Right atrium auricular region (tissue), 2 donors: Measurements from ENCODE around the gene PALMD. TPM values are rescaled to one million over a fixed set of nuclear protein-coding genes. Genes with fewer than 3 reads are reported as not detected.

Source experiments
- DNase-seq: peaks from one replicate; pipeline ENCODE4 v3.0.0-alpha.2; 2019; ENCODE audit warnings: low spot score
- H3K27ac ChIP-seq, 2 donors: fragments of 200-600 bp; sonication (generic); 1 replicate in 1 of 2; 2 replicates in 1 of 2; pipeline ENCODE4 v1.5.1; 2016 to 2019
- H3K27me3 ChIP-seq, 2 donors: fragments of 200-600 bp; sonication (generic); one replicate each; pipeline versions ENCODE4 v1.5.1 to v1.6.0; 2017 to 2019
- H3K36me3 ChIP-seq: fragments of 200-600 bp; sonication (generic); one replicate; pipeline ENCODE4 v1.5.1; 2016
- H3K4me1 ChIP-seq, 2 donors: fragments of 200-600 bp; sonication (generic); one replicate each; pipeline versions ENCODE4 v1.5.1 to v1.6.0; 2017 to 2019
- H3K4me3 ChIP-seq, 2 donors: fragments of 200-600 bp; sonication (generic); 1 replicate in 1 of 2; 2 replicates in 1 of 2; pipeline ENCODE4 v1.5.1; 2017 to 2019; ENCODE audit warnings: mild to moderate bottlenecking in 1 of 2, moderate library complexity in 1 of 2
- H3K9me3 ChIP-seq, 2 donors: fragments of 200-600 bp; sonication (generic); one replicate each; pipeline ENCODE4 v1.5.1; 2019
- total RNA-seq, 2 donors: library from RNA; depleted of rRNA; stranded (reverse); fragments of >200 nt; gene quantifications; one replicate each; pipeline ENCODE4 v1.1.0, GENCODE V29; 2016
- TF ChIP-seq, protein P1 (sequence below), 2 donors: fragments of 200-600 bp; sonication (generic); IDR thresholded peaks; one replicate each; pipeline ENCODE4 v1.5.1; 2019; ENCODE audit warnings: antibody characterized with exemption in 2 of 2

Gene PALMD
- total RNA-seq, 2 donors from 2014 or later, result 55.0 to 78.7 TPM

DNA sequence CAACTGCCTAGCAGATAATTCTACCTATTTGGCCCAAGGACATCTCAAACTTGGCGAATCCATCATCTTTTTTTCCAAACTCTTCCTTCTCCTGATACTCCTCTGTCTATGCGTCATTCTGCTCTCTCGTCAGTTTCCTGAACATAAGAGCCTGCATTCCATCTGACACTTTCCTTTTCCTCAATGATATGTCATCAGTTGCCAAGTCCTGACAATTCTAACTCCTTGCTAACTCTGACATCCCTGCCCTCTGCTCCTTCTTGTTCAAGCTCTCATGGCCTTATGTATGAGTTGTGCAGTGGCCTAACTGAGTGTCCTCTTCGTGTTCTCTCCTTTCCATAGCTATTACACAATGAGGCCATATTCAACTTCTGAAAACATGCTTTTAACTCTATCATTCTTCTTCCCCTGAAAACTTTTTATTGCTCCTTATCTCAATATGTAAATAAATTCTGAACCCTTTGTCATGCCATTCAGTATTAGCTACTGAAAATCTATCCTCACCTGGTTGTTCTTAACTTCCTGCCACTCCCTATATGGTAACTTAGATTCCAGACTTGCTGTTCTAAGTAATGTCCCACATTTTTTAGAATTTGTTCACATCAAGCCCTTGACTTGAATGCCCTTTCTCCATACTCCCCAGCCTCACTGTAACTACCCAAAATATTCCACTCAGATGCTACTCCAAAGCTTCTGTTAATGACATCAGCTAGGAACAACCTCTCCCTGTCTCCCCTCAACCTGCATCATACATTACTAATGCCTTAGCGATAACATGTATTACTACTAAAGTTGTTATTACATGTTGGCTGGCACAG lies 11.5 kb downstream of the PALMD start:
- H3K4me1 ChIP-seq, result peaks cover 0 to 81% of the 10 kb centered on the region in 2 donors
- no peaks in the 10 kb centered on the region for H3K27me3 ChIP-seq

DNA sequence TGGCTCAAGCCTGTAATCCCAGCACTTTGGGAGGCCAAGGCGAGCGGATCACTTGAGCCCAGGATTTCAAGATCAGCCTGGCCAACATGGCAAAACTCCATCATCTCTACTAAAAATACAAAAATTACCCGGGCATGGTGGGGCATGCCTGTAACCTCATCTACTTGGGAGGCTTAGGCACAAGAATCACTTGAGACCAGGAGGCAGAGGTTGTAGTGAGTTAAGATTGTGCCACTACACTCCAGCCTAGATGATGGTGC lies 12.0 kb downstream of the PALMD start:
- no peaks in the 10 kb centered on the region for H3K36me3 ChIP-seq
- H3K4me1 ChIP-seq, result peaks cover 0 to 81% of the 10 kb centered on the region in 2 donors
- no peaks in the 10 kb centered on the region for H3K27me3 ChIP-seq
- H3K4me3 ChIP-seq, result no peak overlapping the region
- H3K9me3 ChIP-seq, result no peaks in the 10 kb centered on the region
- H3K27ac ChIP-seq, result peak overlapping the region; percentile 61 to 79
- no peak for DNase-seq
- TF ChIP-seq, protein P1, sequence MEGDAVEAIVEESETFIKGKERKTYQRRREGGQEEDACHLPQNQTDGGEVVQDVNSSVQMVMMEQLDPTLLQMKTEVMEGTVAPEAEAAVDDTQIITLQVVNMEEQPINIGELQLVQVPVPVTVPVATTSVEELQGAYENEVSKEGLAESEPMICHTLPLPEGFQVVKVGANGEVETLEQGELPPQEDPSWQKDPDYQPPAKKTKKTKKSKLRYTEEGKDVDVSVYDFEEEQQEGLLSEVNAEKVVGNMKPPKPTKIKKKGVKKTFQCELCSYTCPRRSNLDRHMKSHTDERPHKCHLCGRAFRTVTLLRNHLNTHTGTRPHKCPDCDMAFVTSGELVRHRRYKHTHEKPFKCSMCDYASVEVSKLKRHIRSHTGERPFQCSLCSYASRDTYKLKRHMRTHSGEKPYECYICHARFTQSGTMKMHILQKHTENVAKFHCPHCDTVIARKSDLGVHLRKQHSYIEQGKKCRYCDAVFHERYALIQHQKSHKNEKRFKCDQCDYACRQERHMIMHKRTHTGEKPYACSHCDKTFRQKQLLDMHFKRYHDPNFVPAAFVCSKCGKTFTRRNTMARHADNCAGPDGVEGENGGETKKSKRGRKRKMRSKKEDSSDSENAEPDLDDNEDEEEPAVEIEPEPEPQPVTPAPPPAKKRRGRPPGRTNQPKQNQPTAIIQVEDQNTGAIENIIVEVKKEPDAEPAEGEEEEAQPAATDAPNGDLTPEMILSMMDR (IDR thresholded peaks at IDR 0.05), result no peak

More for the DNA sequence above, 11.5 kb downstream of the PALMD start:
- Histone ChIP-seq H3K27ac (peak overlapping the region; percentile 61 to 79), H3K4me3 (no peak overlapping the region), H3K36me3 (no peaks in the 10 kb centered on the region), H3K9me3 (no peaks in the 10 kb centered on the region)
- no peak for DNase-seq
- TF ChIP-seq, protein P1 (IDR thresholded peaks at IDR 0.05), result no peak

DNA sequence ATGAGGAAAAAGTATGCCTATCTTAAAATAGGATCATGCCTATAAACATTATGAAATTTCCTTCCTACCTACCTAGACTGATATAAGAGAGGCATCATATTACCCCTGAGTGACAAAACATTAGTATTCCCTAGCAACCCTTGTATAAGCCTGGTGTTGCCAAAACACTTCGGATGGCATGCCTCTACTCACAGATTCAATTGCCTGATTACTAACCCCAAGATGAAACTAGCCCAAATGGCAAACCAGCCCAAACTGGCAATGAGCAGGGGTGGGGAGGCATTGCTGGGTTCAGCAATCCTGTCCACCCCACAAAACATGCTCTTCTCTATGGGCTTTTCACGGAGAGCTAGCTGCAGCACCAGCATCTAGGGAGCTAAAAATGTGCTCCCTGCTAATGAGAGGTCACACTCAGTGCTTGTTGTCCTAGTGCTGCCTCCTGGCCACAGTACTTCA lies 13.9 kb downstream of the PALMD start:
- Histone ChIP-seq H3K36me3 (peaks cover 17% of the 10 kb centered on the region), H3K9me3 (no peaks in the 10 kb centered on the region), H3K4me3 (no peak overlapping the region), H3K27ac (peak overlapping the region; percentile 58 to 81), H3K27me3 (no peaks in the 10 kb centered on the region), H3K4me1 (peaks cover 0 to 78% of the 10 kb centered on the region in 2 donors)
- TF ChIP-seq, protein P1 (IDR thresholded peaks at IDR 0.05), result no peak
- no peak for DNase-seq

DNA sequence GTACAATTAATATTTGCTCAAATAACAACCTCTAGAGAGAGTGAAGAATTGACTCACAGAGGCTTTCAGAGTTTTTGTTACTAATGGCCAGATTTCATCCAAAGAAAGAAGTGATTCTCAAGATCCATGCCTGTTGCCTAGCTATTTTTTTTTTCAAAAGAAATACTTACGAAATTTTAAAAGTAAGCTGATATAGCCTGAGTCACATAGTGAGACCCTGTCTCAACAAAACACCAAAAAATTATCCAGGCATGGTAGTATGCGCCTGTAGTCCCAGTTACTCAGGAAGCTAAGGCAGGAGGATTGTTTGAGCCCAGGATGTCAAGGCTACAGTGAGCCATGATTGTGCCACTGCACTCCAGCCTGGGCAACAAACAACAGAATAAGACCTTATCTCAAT lies 14.6 kb downstream of the PALMD start:
- H3K4me1 ChIP-seq, result peaks cover 0 to 76% of the 10 kb centered on the region in 2 donors
- TF ChIP-seq, protein P1 (IDR thresholded peaks at IDR 0.05), result no peak
- H3K27me3 ChIP-seq, result no peaks in the 10 kb centered on the region
- H3K27ac ChIP-seq, result peak overlapping the region; percentile 58 to 81
- no peak for DNase-seq
- no peak overlapping the region for H3K4me3 ChIP-seq
- H3K9me3 ChIP-seq, result no peaks in the 10 kb centered on the region
- H3K36me3 ChIP-seq, result peaks cover 21% of the 10 kb centered on the region

DNA sequence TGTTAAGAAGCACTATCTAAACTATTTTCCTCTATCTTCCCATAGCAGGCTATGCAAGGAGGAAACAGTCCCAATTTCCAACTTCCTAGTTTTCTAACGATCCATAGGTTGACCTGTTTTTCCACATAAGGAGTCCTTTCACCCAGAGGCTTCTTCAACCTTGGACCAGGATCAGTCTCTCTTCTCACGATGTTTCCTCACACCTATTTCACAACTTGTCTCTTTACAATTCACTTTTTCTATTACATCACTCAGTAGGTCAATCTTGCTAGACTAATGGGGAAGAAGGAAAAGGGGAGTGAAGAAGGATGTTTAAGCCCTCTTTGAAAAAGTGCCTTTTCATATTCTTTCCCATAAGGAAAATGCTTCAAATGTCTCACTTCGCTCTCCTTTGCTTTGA lies 15.9 kb downstream of the PALMD start:
- peaks cover 21% of the 10 kb centered on the region for H3K36me3 ChIP-seq
- H3K27me3 ChIP-seq, result no peaks in the 10 kb centered on the region
- no peaks in the 10 kb centered on the region for H3K9me3 ChIP-seq
- no peak overlapping the region for H3K4me3 ChIP-seq
- TF ChIP-seq, protein P1 (IDR thresholded peaks at IDR 0.05), result no peak
- H3K27ac ChIP-seq, result peak overlapping the region; percentile 58 to 81
- peaks cover 0 to 73% of the 10 kb centered on the region in 2 donors for H3K4me1 ChIP-seq
- DNase-seq, result no peak
